HG03558 (cell line): ENCODE results near the gene D2HGDH.

Source experiments
- ATAC-seq: cut with Tn5 transposase; IDR thresholded peaks from one replicate; pipeline ENCODE4 v1.9.1; 2021; ENCODE audit warnings: moderate number of reproducible peaks; ENCODE audit not compliant: unreplicated experiment; ENCODE audit errors: extremely low read depth

Gene D2HGDH

DNA sequence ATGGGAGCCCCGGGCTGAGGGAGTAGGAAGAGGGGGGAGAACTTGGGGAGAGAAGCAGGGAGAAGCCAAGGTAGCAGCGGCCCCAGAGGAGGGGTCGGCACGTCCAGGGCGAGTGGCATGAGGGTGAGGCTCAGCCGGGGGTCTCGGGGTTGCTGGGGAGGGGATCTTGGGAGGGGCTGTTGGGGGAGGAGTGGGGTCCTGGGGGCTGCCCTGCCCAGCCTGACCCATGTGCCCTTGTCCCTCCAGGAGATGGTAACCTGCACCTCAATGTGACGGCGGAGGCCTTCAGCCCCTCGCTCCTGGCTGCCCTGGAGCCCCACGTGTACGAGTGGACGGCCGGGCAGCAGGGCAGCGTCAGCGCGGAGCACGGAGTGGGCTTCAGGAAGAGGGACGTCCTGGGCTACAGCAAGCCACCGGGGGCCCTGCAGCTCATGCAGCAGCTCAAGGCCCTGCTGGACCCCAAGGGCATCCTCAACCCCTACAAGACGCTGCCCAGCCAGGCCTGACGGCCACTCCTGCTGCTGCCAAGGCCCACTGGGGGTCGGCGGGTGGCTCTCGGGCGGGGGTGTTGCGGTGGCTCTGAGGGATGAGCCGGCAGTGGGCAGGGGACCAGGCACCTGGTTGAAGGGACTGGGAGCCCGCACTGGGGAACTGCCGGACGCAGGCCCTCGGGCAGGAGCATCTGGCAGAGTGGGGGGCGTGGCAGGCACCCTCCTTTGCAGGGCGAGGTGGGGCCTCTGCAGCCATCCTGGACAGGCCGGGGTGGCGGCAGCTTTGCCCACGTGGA lies 33.2 kb downstream of the D2HGDH start:
- ATAC-seq, result no peak

DNA sequence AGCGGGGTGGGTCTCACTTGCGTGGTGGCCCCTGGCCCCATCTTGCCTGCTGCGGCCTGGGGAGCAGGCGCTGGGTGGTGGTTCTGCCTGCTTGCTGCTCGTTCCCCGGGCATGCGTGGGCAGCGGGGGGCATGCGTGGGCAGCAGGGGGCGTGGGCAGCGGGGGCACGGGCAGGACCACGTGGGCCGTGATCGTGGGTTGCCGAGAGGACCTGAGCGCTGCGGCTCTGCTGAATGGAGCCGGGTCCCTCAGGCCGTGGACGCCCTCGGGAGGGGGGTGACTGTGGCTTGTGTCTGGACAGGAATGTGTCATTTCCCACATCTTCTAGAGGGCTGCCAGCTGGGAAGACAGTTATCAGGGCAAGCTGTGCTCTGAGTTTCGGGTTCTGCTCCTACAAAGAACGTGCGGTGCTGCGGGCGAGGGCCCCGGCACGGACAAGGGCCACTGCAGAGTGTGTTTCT lies 33.9 kb downstream of the D2HGDH start:
- ATAC-seq, result no peak

DNA sequence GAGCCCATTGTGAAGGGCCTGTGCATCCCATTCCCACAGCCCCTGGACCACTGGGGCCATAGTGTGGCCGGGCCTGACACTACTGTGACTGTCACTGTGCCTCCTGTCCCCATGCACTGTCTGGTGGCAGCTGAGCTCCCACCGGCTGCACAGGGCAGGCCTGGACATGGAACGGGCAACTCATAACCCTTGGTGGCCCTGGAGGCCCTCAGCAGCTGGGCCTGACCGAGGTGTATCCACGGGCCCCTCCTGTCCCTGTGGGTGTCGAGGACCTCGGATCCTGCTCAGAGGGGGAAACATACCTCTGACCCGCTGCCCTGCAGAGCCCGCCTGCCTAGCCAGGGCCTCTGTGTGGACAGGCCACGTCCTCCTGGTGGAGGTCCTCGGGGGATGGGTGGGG lies 34.4 kb downstream of the D2HGDH start:
- no peak for ATAC-seq

DNA sequence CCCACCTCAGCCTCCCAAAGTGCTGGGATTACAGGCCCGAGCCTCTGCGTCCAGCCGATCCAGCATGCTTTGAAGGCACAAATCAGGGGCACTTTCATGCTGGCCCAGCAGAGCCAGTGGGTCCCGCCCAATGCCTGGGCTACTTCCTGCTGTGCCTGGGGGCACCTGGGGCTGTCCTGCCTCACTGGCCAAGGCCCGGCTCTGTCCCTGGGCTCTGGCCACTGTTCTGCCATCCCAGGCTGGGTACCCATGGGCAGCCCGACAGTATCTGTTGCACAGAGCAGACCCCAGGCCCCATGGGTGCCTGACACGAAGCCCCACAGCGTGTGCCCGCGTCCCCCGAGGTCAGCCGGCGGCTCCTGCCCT lies 35.4 kb downstream of the D2HGDH start:
- no peak for ATAC-seq

DNA sequence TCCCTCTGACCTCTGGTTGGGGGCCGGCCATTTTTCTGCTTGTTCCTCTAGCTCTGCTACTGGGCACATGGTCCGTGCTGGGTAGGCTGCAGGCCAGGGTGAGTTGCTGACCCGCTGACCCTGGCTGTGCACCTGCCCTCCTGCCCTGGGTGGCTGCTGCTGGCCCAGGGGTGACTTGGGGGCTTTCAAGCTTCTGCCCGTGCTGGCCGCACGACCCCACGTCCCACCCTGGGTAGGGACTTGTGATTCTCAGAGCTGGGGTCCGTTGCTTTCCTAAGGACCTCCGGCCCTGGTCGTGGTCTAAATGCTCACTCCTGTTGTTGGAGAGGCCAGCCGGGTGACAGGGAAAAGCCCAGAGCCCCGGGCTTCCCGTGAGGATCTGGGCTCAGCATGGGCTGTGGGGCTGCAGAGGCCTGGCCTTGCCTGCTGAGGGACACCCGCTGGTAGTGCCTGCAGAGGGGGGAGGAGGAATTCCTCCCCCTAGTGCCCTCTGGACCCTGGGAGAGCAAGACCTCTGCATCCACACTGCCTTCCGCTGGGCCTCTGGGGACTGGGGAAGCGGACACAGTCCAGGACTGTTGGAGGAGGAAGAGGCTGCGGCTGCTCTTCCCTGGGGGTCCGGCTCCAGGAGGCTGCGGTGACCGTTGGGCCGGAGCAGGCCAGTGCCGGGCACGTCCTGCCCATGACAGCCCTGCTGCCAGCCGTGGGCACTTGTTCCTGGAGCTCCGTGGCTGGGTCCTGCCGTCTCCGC lies 35.9 kb downstream of the D2HGDH start:
- no peak for ATAC-seq

DNA sequence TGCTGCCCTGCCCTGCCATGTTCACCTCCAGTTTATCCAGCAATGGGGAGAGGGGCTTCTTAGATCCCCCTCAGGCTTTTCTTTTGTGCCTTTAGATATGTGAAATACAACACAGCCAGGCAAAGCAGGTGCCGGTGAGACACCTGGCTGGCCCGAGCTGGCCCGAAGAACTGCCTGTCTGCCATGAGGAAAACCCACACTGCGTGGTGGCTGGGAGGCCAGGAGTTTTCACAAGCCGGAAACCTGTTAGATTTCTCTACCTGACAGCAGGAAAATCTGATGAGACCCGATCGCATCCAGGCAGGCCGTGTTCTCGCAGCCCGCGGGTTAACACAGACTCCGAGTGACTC lies 36.5 kb downstream of the D2HGDH start:
- no peak for ATAC-seq

DNA sequence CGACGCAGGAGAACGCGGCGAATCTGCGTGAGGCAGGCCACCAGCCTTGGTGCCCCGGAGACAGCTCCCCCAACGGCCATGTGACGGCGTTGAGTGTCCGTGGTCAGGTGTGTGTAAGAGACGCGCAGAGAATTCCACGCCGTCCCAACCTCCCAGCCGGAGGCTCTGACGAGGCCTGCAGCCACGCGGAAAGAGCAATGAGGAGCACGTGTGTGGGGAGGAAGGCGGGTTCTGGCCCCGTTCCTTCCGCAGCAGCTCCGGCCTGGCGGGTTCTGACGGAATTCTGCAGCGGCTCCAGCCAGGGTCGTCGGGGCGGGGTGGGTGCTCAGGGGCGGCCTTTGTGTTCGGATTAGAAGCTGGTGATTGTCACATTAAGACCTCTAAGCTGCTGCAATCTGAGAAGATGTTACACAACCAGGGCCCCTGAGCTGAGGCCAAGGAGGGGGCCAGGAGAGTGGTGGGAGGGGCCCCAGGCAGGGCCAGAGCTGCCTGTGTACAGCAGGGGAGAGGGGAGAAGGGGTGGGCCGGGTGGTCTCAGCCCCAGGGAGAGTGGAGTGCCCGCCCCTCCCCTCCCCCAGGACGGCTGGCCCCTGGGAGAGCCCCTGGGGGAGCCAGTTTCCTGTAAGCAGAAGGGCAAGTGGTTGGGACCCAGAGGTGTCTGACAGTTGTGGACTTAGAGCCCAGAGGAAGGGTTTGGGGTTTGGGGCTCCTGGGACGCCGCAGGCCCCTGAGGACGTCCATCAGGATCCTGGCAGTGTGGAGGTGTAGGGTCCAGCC lies 37.0 kb downstream of the D2HGDH start:
- no peak for ATAC-seq

DNA sequence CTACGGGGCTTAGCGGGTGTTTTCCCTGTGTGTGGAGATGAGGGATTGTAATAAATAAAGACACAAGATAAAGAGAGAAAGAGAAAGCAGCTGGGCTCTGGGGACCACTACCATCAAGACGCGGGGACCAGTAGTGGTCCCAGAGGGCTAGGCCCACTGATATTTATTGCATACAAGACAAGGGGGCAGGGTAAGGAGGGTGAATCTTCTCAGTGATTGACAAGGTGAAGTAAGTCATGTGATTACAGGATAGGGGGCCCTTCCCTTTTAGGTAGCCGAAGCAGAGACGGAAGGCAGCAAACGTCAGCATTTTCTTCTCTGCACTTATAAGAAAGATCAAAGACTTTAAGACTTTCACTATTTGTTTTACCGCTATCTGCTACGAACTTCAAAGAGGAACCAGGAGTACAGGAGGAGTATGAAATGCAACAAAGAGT lies 37.7 kb downstream of the D2HGDH start:
- ATAC-seq, result no peak

DNA sequence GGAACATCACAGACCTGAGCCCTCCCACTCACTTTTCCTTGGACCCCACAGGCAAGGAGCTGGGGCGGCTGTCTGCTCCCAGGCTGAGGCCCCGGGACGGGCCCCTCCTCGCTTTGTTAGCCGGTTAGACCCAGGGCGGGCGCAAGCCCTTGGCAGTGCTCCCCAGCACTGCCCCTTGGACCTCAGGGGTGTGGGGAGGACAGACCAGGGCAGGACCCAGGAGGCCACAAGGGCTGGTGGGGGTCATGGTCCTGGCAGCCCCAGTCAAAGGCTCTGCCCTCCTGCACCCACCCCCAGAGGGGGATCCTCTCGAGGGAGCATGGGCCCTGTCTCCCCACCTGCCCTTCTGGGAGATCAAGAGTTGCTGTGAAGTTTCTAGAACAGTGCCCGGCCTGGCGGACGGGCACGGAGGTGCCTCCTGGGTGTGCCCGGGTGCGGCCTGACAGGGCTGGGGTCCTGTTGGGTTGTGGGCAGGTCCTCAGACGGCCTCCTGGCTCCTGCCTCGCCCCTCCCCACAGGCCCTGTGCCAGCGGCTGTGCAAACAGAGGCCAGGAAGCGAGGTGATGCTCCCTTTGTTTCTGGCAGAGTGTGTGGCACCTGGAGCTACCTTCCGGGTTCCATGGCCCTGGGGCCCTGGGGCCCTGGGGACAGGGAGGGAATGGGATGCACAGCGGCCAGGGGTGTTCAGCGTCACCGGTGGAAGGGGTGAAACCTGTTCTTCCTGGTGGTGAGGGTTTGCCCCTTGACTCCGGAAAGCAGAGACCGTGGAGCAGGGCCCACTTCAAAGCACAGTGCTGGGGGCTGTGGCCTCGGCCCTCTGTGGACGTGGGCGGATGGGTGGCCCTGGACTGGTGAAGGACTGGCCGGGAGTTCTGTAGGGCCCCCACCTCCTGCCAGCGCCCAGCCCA lies 39.3 kb downstream of the D2HGDH start:
- no peak for ATAC-seq

DNA sequence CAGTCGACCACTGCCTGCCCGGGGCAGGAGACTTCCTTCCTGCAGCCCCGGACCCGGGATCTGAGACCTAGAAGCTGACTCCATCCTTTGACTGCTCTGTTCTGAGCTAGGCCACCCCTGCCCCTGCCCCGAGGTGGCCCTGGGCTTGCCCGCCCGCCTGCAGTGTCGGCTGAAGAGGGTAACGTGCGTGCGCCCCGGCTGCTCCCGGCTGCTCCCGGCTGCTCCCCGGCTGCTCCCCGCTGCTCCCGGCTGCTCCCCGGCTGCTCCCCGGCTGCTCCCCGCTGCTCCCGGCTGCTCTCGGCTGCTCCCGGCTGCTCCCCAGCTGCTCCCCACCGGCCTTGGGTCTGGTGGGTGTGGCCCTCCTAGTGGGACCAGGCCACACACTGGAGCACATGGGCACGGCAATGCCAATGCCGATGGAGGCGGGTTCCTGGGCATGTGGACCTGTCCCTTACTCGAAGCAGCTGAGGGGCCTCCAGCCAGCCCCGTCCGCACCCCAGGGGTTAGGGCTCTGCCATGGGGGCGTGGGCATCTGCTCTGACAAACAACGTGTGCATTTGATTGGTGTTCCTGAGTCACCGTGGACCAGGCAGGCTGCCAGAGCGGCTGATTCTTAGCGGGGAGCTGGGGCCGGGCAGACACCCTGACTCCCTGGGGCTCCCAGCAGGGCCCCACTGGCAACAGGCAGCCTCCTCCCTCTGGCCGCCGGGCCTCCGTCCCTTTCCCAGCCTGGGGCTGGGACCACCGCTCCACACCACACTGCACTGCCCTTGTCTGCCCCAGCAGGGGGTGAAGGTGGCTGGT lies 40.2 kb downstream of the D2HGDH start:
- ATAC-seq, result no peak

DNA sequence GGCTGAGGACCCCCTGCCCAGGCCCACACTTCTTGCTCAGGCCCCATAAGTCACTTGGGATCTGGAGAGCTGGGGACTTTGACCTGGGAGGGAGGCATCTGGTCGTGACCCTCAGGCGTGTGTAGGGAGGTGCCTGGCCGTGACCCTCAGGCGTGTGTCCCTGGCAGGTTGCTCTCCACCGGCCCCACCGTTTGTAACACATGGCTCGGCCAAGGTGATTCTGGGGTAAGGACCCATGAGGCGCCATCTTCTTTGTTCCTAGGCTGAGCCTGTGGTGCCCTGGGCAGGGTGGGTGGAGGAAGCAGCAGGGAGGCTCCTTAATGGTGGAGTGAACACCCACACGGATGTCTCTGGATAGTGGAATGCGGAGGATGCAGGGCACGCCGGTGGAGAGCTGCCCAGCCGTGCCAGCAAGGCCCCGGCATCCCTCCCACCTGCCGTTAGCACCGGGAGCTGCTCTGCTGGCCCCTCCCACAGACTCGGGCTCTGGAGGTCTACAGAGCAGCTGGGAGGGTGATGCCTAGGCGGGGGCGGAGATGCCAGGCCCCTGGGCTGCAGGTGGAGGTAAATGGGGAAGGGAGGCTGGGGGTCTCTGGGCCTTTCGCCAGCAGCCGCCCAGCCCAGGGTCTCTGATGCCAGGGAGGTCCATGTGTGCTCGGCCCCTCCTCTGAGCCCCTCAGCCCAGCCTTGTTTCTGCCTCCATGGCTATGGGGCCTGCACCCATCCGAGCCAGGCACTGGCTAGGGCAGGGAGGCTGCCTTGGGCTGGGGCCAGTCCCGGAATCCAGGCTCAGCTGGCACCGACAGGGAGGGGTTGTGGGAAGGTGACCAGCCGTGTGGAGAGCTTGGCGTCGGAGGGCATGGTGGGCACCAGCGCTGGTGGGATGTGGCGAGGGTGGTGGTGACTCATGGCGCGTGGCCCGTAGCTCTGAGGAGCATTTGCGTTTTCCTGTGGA lies 41.1 kb downstream of the D2HGDH start:
- no peak for ATAC-seq

DNA sequence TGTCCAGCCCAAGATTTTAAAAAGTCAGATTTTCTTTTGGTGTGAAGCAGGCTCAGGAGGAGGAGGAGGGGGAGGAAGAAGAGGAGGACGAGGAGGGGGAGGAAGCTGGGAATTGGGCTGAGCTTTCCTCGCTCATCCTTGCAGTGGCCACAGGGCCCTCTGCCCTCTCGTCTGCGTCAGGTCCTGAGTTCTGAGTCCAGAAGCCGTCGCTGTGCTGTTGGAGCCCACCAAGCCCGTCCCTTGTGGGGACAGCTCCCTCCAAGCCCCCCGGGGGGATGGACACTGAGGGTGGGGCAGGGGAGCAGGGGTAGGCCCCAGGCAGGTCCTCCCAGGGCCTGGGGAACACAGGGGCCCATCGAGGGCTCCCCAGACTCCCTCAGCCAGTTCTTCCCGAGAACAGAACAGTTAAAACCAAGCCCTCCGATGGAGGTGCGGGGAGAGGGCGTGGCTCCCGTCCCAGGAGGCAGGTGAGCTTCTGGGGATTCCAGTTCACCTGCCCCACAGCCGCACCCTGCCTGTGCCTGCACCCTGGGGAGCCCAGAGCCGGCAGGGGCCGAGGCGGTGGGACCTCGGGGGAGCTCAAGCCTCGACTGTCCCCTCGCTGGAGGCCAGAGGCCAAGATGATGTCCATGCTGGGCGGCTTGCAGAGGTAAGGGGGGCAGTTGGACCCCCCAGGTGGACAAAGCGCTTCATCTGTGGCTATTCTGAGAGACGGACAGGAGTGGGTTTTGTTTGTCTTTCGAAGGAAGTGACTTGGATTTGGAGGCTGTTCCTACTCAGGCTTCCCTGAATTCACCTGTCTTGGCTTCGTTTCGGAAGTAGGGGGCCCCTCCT lies 42.1 kb downstream of the D2HGDH start, which contains the start of gene GAL3ST2:
GAL3ST2 (plus strand) TSS at position 487 of the 834 bp plus-strand sequence; CDS start at position 621, 134 bp downstream.
- no peak for ATAC-seq

DNA sequence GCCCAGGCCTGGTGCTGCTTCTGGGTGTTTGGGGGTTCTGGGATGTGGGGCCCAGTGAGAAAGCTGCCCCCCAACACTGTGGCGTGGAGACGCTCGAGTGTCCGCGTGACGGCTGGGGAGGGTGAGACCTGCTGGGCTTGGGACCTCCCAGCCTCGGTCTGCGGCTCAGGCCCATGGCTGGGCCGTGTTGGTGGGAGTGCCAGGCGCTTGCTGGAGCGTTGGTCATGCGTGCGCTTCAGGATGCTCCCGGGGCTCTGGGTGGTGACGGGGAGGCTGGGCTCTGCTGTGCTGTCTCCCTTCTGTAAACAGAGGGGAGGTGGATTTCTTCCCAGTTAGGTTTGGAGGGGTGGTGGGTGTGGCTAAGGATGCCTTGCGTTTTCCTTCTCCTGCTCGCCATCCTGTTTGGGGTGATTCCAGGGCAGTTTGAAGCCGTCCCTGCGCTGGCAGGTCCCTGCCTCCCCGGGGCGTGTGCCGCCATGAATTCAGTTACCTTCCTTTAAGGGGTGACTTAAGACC lies 42.8 kb downstream of the D2HGDH start:
- no peak for ATAC-seq

DNA sequence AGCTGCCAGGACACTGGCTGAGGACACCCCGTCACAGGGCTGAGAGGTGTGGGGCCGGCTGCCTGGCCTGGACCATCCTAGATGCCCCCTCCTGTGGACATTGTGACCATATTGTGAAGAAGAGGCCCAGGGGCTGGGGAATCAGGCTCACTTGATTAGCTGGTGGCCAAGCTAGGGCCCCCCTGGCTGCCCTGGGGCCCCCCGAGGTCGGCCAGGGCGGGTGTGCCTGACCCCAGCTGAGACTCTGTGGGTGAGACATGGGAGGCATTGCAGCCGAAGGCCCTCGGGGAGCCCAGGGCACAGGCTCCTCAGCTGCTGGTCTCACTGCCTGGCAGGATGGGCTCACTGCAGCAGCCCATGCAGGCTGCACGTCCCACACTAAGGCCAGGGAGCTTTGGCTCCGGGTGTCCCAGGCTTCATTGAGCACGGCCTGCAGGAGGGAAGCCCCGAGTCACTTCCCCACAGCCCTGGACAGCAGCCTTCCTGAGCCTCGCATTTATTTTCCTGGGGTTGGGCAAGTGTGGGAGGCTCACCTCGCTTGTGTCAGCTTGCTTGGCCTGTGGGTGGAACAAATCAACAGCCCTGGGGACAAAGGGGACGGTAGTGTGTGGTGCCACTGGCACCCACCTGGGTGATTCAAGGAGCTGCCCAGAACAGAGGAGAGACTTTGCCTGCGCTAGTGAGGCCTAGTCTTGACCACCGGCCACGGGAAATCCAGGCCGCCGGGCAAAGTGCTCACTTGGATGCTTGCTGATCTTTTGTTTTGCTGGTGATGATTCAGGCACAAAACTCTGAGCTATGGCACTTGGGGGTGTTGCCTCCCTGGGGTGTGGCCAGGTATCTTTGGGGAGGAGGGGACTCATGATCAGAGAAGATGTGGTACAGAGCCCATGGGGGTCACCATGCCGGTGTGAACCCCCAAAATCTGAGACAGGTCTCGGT lies 43.5 kb downstream of the D2HGDH start:
- ATAC-seq, result no peak

DNA sequence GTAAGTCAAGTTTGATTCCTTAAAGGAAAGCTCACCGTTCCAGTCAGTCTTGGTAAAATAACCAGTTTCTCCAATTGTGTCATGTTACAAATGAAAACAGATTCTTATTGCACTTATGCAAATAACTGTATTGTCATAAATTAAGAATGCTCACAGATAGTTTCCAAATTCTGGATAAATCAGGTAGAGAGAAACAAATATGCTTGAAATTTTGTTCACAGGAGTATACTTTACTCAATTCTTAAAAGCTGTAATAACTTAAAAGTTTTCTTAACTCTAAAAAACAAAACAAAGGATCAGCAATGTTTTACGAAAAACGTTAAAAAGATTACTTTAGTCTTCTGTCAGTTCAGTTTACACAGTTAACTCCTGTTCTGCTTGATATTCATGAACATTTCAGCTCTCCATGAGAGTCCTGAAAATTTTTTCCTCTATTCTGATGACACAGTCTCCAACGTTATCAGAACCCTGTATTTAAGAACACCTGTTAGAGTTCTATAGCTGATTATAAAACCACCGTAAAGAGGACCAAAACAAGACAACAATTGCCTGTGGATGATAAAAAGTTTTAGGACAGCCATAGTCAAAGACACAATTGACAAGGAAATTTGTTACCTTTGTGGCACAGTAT lies 46.6 kb downstream of the D2HGDH start:
- ATAC-seq, result no peak
